ENCODE results near the gene NPAS3.

The NPAS3 gene

GRCh38 chr14:33390335-33390734 is 451.7 kb downstream of the NPAS3 start:
- no peak for DNase-seq

GRCh38 chr14:33393231-33393894 is 454.7 kb downstream of the NPAS3 start:
- DNase-seq = peak in 2 of 3 experiments; percentile 51 to 89

GRCh38 chr14:33393895-33394368 is 455.3 kb downstream of the NPAS3 start:
- peak; percentile 41 to 89 (median 51) for DNase-seq

GRCh38 chr14:33401311-33401710 is 462.6 kb downstream of the NPAS3 start:
- no peak for DNase-seq

GRCh38 chr14:33402604-33403003 is 463.9 kb downstream of the NPAS3 start:
- DNase-seq = no peak

GRCh38 chr14:33404054-33404453 is 465.4 kb downstream of the NPAS3 start:
- DNase-seq = no peak

GRCh38 chr14:33404964-33405574 is 466.4 kb downstream of the NPAS3 start:
- peak in 1 of 3 experiments; percentile 5 for DNase-seq

GRCh38 chr14:33406766-33407165 is 468.1 kb downstream of the NPAS3 start:
- peak in 1 of 3 experiments; percentile 42 for DNase-seq

- peak in 1 of 3 experiments; percentile 15 for DNase-seq
Measured at GRCh38 chr14:33408291-33408690, 469.6 kb downstream of the NPAS3 start.

GRCh38 chr14:33412450-33412849 is 473.8 kb downstream of the NPAS3 start:
- DNase-seq = no peak

GRCh38 chr14:33413381-33413780 is 474.7 kb downstream of the NPAS3 start:
- DNase-seq = no peak

- DNase-seq = no peak
Measured at GRCh38 chr14:33414041-33414440, 475.4 kb downstream of the NPAS3 start.

- peak in 1 of 3 experiments; percentile 7 for DNase-seq
Measured at GRCh38 chr14:33420051-33420627, 481.5 kb downstream of the NPAS3 start.

- DNase-seq = peak in 2 of 3 experiments; percentile 50 to 82
Measured at GRCh38 chr14:33430414-33431035, 491.8 kb downstream of the NPAS3 start.

- DNase-seq = peak; percentile 9 to 78 (median 45)
Measured at GRCh38 chr14:33432407-33433023, 493.8 kb downstream of the NPAS3 start.

- DNase-seq = no peak
Measured at GRCh38 chr14:33433396-33433795, 494.7 kb downstream of the NPAS3 start.

- DNase-seq = no peak
Measured at GRCh38 chr14:33435911-33436689, 497.4 kb downstream of the NPAS3 start.

- DNase-seq = no peak
Measured at GRCh38 chr14:33441633-33442032, 503.0 kb downstream of the NPAS3 start.

GRCh38 chr14:33444136-33444535 is 505.5 kb downstream of the NPAS3 start:
- no peak for DNase-seq

- DNase-seq = peak in 2 of 3 experiments; percentile 10 to 46
Measured at GRCh38 chr14:33449268-33449667, 510.6 kb downstream of the NPAS3 start.

- no peak for DNase-seq
Measured at GRCh38 chr14:33449703-33450395, 511.2 kb downstream of the NPAS3 start.

GRCh38 chr14:33450416-33450815 is 511.7 kb downstream of the NPAS3 start:
- no peak for DNase-seq
